SK-N-SH treated with all-trans-retinoic acid at 6 μM for 48 hours (cell line): ENCODE data around the gene TUT4.

Source experiments
- ATAC-seq: fragments of 200-7000 bp; cut with Tn5 transposase; 3 replicates; pipeline ENCODE4 v1.9.1; 2020; ENCODE audit warnings: mild to moderate bottlenecking, moderate library complexity
- BACH2 ChIP-seq: fragments of 250-450 bp; sonication (Bioruptor Pico); IDR thresholded peaks from 2 replicates; pipeline ENCODE4 v1.9.0; 2021; ENCODE audit warnings: mild to moderate bottlenecking, borderline replicate concordance
- CREB5 ChIP-seq: fragments of 250-450 bp; sonication (Bioruptor Pico); IDR thresholded peaks from 2 replicates; pipeline ENCODE4 v1.5.1; 2020; ENCODE audit warnings: low read depth, mild to moderate bottlenecking, moderate library complexity
- CSDC2 ChIP-seq: fragments of 250-450 bp; sonication (Bioruptor Pico); IDR thresholded peaks from 2 replicates; pipeline ENCODE4 v1.5.0; 2020; ENCODE audit warnings: mild to moderate bottlenecking, moderate library complexity
- CSRNP3 ChIP-seq: fragments of 250-450 bp; sonication (Bioruptor Pico); IDR thresholded peaks from 2 replicates; pipeline ENCODE4 v1.5.1; 2021; ENCODE audit warnings: mild to moderate bottlenecking, moderate library complexity
- ESRRG ChIP-seq: fragments of 250-450 bp; sonication (Bioruptor Pico); IDR thresholded peaks from 2 replicates; pipeline ENCODE4 v1.6.1; 2021; ENCODE audit warnings: mild to moderate bottlenecking
- GLIS3 ChIP-seq: fragments of 250-450 bp; sonication (Bioruptor Pico); IDR thresholded peaks from 2 replicates; pipeline ENCODE4 v1.5.0; 2020; ENCODE audit warnings: mild to moderate bottlenecking, moderate library complexity
- ISL1 ChIP-seq: fragments of 250-450 bp; sonication (Bioruptor Pico); IDR thresholded peaks from 2 replicates; pipeline ENCODE4 v2.1.2; 2022; ENCODE audit warnings: mild to moderate bottlenecking, moderate library complexity
- OSR1 ChIP-seq: fragments of 250-450 bp; sonication (Bioruptor Pico); IDR thresholded peaks from 2 replicates; pipeline ENCODE4 v1.8.0; 2022; ENCODE audit warnings: moderate library complexity, mild to moderate bottlenecking, inconsistent platforms
- PPARA ChIP-seq: fragments of 250-450 bp; sonication (Bioruptor Pico); IDR thresholded peaks from 2 replicates; pipeline ENCODE4 v1.5.0; 2020; ENCODE audit warnings: mild to moderate bottlenecking, borderline replicate concordance
- RARB ChIP-seq: fragments of 250-450 bp; sonication (Bioruptor Pico); IDR thresholded peaks from 2 replicates; pipeline ENCODE4 v1.8.0; 2021; ENCODE audit warnings: mild to moderate bottlenecking, moderate library complexity
- SNAI2 ChIP-seq: fragments of 250-450 bp; sonication (Bioruptor Pico); IDR thresholded peaks from 2 replicates; pipeline ENCODE4 v1.5.0; 2020; ENCODE audit warnings: mild to moderate bottlenecking, moderate library complexity
- TOX ChIP-seq: fragments of 250-450 bp; sonication (Bioruptor Pico); IDR thresholded peaks from 2 replicates; pipeline ENCODE4 v1.8.0; 2021; ENCODE audit warnings: mild to moderate bottlenecking, moderate library complexity, borderline replicate concordance
- TSHZ2 ChIP-seq: fragments of 250-450 bp; sonication (Bioruptor Pico); IDR thresholded peaks from 2 replicates; pipeline ENCODE4 v1.5.0; 2020; ENCODE audit warnings: mild to moderate bottlenecking, moderate library complexity
- ZC3H10 ChIP-seq: fragments of 250-450 bp; sonication (Bioruptor Pico); IDR thresholded peaks from 2 replicates; pipeline ENCODE4 v1.5.1; 2021; ENCODE audit warnings: mild to moderate bottlenecking, moderate library complexity
- ZFP3 ChIP-seq: fragments of 250-450 bp; sonication (Bioruptor Pico); IDR thresholded peaks from 2 replicates; pipeline ENCODE4 v1.5.0; 2020; ENCODE audit warnings: mild to moderate bottlenecking, moderate library complexity
- ZFP30 ChIP-seq: fragments of 450-650 bp; formaldehyde crosslinking; IDR thresholded peaks from 2 replicates; pipeline ENCODE4 v1.5.0; 2022; ENCODE audit warnings: mild to moderate bottlenecking, moderate library complexity
- ZNF565 ChIP-seq: fragments of 450-650 bp; formaldehyde crosslinking; conservative IDR thresholded peaks from 2 replicates; pipeline ENCODE4 v1.5.0; 2020; ENCODE audit warnings: low read depth, mild to moderate bottlenecking, moderate library complexity
- ZNF70 ChIP-seq: fragments of 450-650 bp; formaldehyde crosslinking; IDR thresholded peaks from 2 replicates; pipeline ENCODE4 v1.5.0; 2020; ENCODE audit warnings: mild to moderate bottlenecking, moderate library complexity
- ZNF8 ChIP-seq: fragments of 450-650 bp; formaldehyde crosslinking; IDR thresholded peaks from 2 replicates; pipeline ENCODE4 v1.5.0; 2020; ENCODE audit warnings: mild to moderate bottlenecking, moderate library complexity
- TF ChIP-seq, protein P1 (sequence below): fragments of 250-450 bp; sonication (Bioruptor Pico); IDR thresholded peaks from 2 replicates; pipeline ENCODE4 v1.8.0; 2021; ENCODE audit warnings: low read depth, mild to moderate bottlenecking, moderate library complexity, borderline replicate concordance
- TF ChIP-seq, protein P2 (sequence below): fragments of 250-450 bp; sonication (Bioruptor Pico); IDR thresholded peaks from 2 replicates; pipeline ENCODE4 v1.8.0; 2020; ENCODE audit warnings: mild to moderate bottlenecking, moderate library complexity, borderline replicate concordance

Gene TUT4

GRCh38 chr1:52435211-52435610 lies 117.7 kb downstream of the TUT4 start:
- TF ChIP-seq RARB (CRISPR knock-in tag) (no peak), TSHZ2 (CRISPR knock-in tag) (no peak), CSRNP3 (no peak), CSDC2 (no peak), ISL1 (CRISPR knock-in tag) (no peak), ZFP3 (CRISPR knock-in tag) (no peak), CREB5 (CRISPR knock-in tag) (no peak), TOX (no peak), ZNF565 (CRISPR knock-in tag) (no peak), GLIS3 (no peak), ZNF70 (CRISPR knock-in tag) (no peak), ESRRG (CRISPR knock-in tag) (no peak), ZNF8 (CRISPR knock-in tag) (no peak), BACH2 (CRISPR knock-in tag) (no peak), PPARA (CRISPR knock-in tag) (no peak), SNAI2 (CRISPR knock-in tag) (no peak), OSR1 (CRISPR knock-in tag) (no peak)
- TF ChIP-seq, protein P1, sequence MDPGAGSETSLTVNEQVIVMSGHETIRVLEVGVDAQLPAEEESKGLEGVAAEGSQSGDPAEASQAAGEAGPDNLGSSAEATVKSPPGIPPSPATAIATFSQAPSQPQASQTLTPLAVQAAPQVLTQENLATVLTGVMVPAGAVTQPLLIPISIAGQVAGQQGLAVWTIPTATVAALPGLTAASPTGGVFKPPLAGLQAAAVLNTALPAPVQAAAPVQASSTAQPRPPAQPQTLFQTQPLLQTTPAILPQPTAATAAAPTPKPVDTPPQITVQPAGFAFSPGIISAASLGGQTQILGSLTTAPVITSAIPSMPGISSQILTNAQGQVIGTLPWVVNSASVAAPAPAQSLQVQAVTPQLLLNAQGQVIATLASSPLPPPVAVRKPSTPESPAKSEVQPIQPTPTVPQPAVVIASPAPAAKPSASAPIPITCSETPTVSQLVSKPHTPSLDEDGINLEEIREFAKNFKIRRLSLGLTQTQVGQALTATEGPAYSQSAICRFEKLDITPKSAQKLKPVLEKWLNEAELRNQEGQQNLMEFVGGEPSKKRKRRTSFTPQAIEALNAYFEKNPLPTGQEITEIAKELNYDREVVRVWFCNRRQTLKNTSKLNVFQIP (CRISPR knock-in tag), result no peak
- TF ChIP-seq, protein P2, sequence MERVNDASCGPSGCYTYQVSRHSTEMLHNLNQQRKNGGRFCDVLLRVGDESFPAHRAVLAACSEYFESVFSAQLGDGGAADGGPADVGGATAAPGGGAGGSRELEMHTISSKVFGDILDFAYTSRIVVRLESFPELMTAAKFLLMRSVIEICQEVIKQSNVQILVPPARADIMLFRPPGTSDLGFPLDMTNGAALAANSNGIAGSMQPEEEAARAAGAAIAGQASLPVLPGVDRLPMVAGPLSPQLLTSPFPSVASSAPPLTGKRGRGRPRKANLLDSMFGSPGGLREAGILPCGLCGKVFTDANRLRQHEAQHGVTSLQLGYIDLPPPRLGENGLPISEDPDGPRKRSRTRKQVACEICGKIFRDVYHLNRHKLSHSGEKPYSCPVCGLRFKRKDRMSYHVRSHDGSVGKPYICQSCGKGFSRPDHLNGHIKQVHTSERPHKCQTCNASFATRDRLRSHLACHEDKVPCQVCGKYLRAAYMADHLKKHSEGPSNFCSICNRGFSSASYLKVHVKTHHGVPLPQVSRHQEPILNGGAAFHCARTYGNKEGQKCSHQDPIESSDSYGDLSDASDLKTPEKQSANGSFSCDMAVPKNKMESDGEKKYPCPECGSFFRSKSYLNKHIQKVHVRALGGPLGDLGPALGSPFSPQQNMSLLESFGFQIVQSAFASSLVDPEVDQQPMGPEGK (CRISPR knock-in tag), result no peak
- TF ChIP-seq, all 23 proteins: peak for 0
- no peak for ATAC-seq

GRCh38 chr1:52432807-52433206 lies 120.1 kb downstream of the TUT4 start:
- no peak for ATAC-seq
- TF ChIP-seq SNAI2 (CRISPR knock-in tag), result no peak
- TF ChIP-seq PPARA (CRISPR knock-in tag), result no peak
- TF ChIP-seq ZC3H10 (CRISPR knock-in tag), result no peak
- no peak for TF ChIP-seq ISL1 (CRISPR knock-in tag)
- TF ChIP-seq, protein P1 (CRISPR knock-in tag), result no peak
- TF ChIP-seq RARB (CRISPR knock-in tag), result no peak
- no peak for TF ChIP-seq OSR1 (CRISPR knock-in tag)
- no peak for TF ChIP-seq ZFP30 (CRISPR knock-in tag)
- TF ChIP-seq TSHZ2 (CRISPR knock-in tag), result no peak
